ENCODE data around the gene TAGAP.
"Not testable (repeated sequence)": the region's sequence is repeated elsewhere in the genome, so short reads cannot be mapped to it uniquely, and the experiment has no call there.

The TAGAP gene

DNA sequence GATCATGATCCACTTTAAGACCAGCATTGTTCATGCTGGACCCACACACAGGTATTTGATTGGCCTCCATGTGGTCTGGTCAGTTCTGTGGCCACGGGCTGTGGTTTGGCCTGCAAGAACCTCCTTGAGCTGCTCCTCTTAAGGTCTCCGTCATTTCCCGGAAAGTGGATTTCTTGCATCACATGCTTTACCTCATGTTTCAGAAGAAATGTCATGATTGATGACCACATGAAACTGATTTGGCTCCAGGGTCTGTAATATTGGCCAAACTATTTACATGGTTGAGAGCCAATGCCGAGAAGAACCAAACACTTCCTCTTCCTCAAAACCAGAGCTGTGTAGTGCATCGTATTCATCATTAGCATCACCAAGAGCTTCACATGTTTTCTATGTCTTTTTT is 31.6 kb downstream of the TAGAP start:
- no peak overlapping the region for H3K4me3 ChIP-seq
- H3K9me3 ChIP-seq = peaks cover 0 to 8% (median 5%) of the 10 kb centered on the region in 3 donors
- TF ChIP-seq, protein P1, sequence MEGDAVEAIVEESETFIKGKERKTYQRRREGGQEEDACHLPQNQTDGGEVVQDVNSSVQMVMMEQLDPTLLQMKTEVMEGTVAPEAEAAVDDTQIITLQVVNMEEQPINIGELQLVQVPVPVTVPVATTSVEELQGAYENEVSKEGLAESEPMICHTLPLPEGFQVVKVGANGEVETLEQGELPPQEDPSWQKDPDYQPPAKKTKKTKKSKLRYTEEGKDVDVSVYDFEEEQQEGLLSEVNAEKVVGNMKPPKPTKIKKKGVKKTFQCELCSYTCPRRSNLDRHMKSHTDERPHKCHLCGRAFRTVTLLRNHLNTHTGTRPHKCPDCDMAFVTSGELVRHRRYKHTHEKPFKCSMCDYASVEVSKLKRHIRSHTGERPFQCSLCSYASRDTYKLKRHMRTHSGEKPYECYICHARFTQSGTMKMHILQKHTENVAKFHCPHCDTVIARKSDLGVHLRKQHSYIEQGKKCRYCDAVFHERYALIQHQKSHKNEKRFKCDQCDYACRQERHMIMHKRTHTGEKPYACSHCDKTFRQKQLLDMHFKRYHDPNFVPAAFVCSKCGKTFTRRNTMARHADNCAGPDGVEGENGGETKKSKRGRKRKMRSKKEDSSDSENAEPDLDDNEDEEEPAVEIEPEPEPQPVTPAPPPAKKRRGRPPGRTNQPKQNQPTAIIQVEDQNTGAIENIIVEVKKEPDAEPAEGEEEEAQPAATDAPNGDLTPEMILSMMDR (IDR thresholded peaks at IDR 0.05) = no peak
- intact Hi-C loops (cut with DNase I; ENCODE audit: low total_unique reads) = no loop called here
- no peaks in the 10 kb centered on the region for H3K4me1 ChIP-seq
- H3K27ac ChIP-seq = no peak overlapping the region
- DNase-seq = no peak
- H3K36me3 ChIP-seq = peaks cover 0 to 5% (median 0%) of the 10 kb centered on the region in 3 donors
- H3K27me3 ChIP-seq = no peaks in the 10 kb centered on the region

DNA sequence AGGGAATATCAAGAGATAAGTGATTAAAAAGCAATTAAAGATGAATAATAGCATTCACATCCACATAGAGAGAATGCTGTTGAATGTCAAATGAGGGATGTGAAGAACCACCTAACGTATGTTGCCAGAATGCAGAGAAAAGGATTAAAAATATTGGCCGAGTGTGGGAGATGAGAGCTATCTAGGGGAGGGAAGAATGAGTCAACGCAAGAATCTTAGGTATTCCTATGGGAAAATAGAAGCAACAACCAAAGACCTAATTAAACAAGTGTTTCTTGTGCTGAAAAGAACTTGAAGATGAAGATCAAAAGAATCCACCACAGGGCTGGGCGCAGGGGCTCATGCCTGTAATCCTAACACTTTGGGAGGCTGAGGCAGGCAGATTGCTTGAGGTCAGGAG is 32.6 kb downstream of the TAGAP start:
- intact Hi-C loops (cut with DNase I; ENCODE audit: low total_unique reads) = no loop called here
- TF ChIP-seq, protein P1 (IDR thresholded peaks at IDR 0.05) = no peak

DNA sequence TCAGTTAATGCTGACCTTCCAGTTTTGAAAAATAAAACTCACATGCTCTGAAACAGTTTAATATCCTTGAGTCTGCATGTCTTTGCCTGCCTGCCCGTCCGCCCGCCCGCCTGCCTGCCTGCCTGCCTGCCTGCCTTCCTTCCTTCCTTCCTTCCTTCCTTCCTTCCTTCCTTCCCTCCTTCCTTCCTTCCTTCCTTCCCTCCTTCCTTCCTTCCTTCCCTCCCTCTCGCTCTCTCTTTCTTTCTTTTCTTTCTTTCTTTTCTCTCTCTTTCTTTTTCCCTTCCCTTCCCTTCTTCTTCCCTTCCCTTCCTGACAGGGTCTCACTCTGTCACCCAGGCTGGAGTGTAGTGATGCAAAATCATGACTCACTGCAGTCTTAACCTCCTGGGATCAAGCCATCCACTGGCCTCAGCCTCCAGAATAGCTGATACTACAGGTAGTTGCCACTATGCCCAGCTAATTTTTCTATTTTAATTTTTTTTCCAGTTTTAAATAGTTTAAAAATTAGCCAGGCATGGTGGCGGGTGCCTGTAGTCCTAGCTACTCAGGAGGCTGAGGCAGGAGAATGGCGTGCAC is 34.7 kb downstream of the TAGAP start:
- DNase-seq; H3K27ac ChIP-seq; H3K4me3 ChIP-seq; H3K27me3 ChIP-seq; H3K36me3 ChIP-seq; H3K4me1 ChIP-seq; H3K9me3 ChIP-seq; intact Hi-C loops (cut with DNase I; ENCODE audit: low total_unique reads): not testable (repeated sequence)

More for the DNA sequence above, 32.6 kb downstream of the TAGAP start:
- H3K4me3 ChIP-seq = no peak overlapping the region
- H3K9me3 ChIP-seq = peaks cover 0 to 8% (median 5%) of the 10 kb centered on the region in 3 donors
- no peaks in the 10 kb centered on the region for H3K27me3 ChIP-seq
- no peak for DNase-seq
- H3K36me3 ChIP-seq = peaks cover 0 to 5% (median 0%) of the 10 kb centered on the region in 3 donors
- H3K27ac ChIP-seq = no peak overlapping the region
- H3K4me1 ChIP-seq = no peaks in the 10 kb centered on the region

DNA sequence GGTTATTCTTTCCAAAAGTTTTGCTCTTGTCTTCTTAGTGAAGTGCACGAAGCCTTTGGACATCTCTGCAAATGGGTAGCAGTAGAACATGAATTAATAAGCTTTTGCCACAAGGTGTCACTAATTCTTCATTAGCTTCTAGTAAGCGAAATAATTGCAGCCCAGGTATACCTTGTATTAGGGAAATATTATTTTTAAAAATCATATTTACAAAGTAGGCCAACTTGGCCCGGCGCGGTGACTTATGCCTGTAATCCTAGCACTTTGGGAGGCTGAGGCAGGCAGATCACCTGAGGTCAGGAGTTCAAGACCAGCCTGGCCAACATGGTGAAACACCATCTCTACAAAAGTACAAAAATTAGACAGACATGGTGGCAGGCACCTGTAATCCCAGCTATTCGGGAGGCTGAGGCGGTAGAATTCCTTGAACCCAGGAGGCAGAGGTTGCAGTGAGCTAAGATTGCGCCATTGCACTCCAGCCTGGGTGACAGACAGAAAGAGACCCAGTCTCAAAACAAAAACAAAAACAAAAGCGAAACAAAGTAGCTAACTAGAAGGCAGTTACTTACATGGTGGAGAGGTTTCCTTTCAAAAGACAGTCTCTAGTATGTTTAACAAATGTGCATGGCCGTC is 36.0 kb downstream of the TAGAP start:
- no peaks in the 10 kb centered on the region for H3K4me1 ChIP-seq
- H3K27me3 ChIP-seq = no peaks in the 10 kb centered on the region
- no peak overlapping the region for H3K27ac ChIP-seq
- H3K36me3 ChIP-seq = no peaks in the 10 kb centered on the region
- H3K9me3 ChIP-seq = no peaks in the 10 kb centered on the region
- TF ChIP-seq, protein P1 (IDR thresholded peaks at IDR 0.05) = peak in 1 of 2 experiments; percentile 11
- intact Hi-C loops (cut with DNase I; ENCODE audit: low total_unique reads) = no loop called here
- no peak for DNase-seq
- no peak overlapping the region for H3K4me3 ChIP-seq

DNA sequence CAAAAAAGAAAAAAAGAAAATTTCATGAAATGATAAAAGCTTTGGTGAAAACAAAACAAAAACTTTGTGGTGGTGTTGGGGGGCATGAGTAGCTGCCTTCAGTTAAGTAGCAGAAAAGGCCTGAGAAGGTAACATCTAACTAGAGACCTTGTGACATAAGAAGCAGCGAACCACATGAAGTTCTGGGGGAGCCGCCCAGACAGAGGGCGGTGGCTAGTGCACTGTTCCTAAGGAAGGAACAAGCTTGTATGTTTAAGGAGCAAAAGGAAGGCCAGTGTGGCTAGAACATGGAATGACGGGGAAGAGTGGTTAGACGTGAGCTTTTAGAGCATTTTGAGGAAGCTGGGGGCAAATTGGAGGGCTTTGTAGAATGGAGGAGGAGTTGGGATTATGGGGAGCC is 37.3 kb downstream of the TAGAP start:
- Histone ChIP-seq H3K27ac (no peak overlapping the region), H3K36me3 (no peaks in the 10 kb centered on the region), H3K4me1 (no peaks in the 10 kb centered on the region), H3K27me3 (no peaks in the 10 kb centered on the region), H3K9me3 (no peaks in the 10 kb centered on the region), H3K4me3 (no peak overlapping the region)
- DNase-seq = no peak
- TF ChIP-seq, protein P1 (IDR thresholded peaks at IDR 0.05) = no peak
- intact Hi-C loops (cut with DNase I; ENCODE audit: low total_unique reads) = no loop called here

DNA sequence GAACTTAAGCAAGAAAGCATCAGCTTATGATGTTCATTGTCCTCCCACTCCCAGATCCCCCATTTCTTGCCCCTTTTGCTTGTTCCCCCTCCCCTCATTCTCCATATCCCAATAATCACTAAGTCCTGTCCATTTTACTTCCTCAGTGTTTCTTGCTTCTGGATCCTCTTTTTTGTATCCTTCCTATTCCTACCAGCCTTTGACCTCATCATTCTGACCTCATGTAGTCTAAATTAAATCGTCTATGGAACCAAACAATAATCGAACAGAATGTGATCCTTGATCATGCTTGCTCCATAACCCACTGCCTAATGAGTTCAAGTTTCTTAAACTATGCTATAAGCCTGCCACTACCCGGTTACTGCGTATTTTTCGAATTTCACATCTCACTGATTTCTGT is 39.4 kb downstream of the TAGAP start:
- peaks cover 0 to 5% (median 0%) of the 10 kb centered on the region in 4 donors for H3K4me1 ChIP-seq
- intact Hi-C loops (cut with DNase I; ENCODE audit: low total_unique reads) = no loop called here
- TF ChIP-seq, protein P1 (IDR thresholded peaks at IDR 0.05) = no peak

More for the DNA sequence above, 39.4 kb downstream of the TAGAP start:
- Histone ChIP-seq H3K27me3 (no peaks in the 10 kb centered on the region), H3K4me3 (no peak overlapping the region), H3K9me3 (no peaks in the 10 kb centered on the region), H3K36me3 (no peaks in the 10 kb centered on the region), H3K27ac (no peak overlapping the region)
- DNase-seq = no peak
